Tibial artery (tissue), 4 donors: ENCODE measurements around the gene RSBN1.

Experiments
- DNase-seq, 2 donors: peaks; one replicate each; pipeline ENCODE4 v3.0.0-alpha.2; 2019
- H3K27ac ChIP-seq, 2 donors: fragments of 200-600 bp; sonication (generic) in 1 of 2; 1 replicate in 1 of 2; 2 replicates in 1 of 2; pipeline ENCODE4 v1.5.1; 2018 to 2019; ENCODE audit warnings: mild to moderate bottlenecking in 1 of 2
- H3K27me3 ChIP-seq, 2 donors: fragments of 200-600 bp; sonication (generic) in 1 of 2; one replicate each; pipeline versions ENCODE4 v1.5.1 to v1.6.0; 2016 to 2019
- H3K36me3 ChIP-seq, 3 donors: fragments of 200-600 bp; sonication (generic) in 2 of 3; one replicate each; pipeline ENCODE4 v1.5.1; 2016 to 2019; ENCODE audit warnings: mild to moderate bottlenecking in 2 of 3
- H3K4me1 ChIP-seq, 4 donors: fragments of 200-600 bp; sonication (generic) in 2 of 4; 1 replicate in 3 of 4; 2 replicates in 1 of 4; pipeline ENCODE4 v1.5.1; 2016 to 2019
- H3K4me3 ChIP-seq, 2 donors: fragments of 200-600 bp; sonication (generic) in 1 of 2; 1 replicate in 1 of 2; 2 replicates in 1 of 2; pipeline ENCODE4 v1.5.1; 2018 to 2019; ENCODE audit warnings: mild to moderate bottlenecking in 2 of 2
- H3K9me3 ChIP-seq, 3 donors: fragments of 200-600 bp; sonication (generic) in 1 of 3; one replicate each; pipeline ENCODE4 v1.5.1; 2016 to 2019
- intact Hi-C: fragments of 100-400 bp; cut with DNase I; formaldehyde crosslinking; loops from one replicate; pipeline ENCODE4 v1.15.0; 2023; ENCODE audit warnings: low total_unique reads
- TF ChIP-seq, protein P1 (sequence below), 2 experiments: fragments of 200-600 bp in 1 of 2; fragments of 450-650 bp in 1 of 2; IDR thresholded peaks; one replicate each; pipeline ENCODE4 v1.5.1; 2017 to 2019; ENCODE audit warnings: antibody characterized with exemption in 2 of 2, mild to moderate bottlenecking in 1 of 2, moderate library complexity in 1 of 2

RSBN1 gene

GRCh38 chr1:113786069-113786468, 26.2 kb downstream of the RSBN1 start:
- H3K4me3 ChIP-seq, result no peak overlapping the region
- H3K4me1 ChIP-seq, result peaks cover 0 to 60% (median 24%) of the 10 kb centered on the region in 4 donors
- intact Hi-C loops, result no loop called here
- H3K27me3 ChIP-seq, result no peaks in the 10 kb centered on the region
- H3K9me3 ChIP-seq, result no peaks in the 10 kb centered on the region
- DNase-seq, result no peak
- H3K36me3 ChIP-seq, result peaks cover 0 to 5% (median 0%) of the 10 kb centered on the region in 3 donors
- TF ChIP-seq, protein P1, sequence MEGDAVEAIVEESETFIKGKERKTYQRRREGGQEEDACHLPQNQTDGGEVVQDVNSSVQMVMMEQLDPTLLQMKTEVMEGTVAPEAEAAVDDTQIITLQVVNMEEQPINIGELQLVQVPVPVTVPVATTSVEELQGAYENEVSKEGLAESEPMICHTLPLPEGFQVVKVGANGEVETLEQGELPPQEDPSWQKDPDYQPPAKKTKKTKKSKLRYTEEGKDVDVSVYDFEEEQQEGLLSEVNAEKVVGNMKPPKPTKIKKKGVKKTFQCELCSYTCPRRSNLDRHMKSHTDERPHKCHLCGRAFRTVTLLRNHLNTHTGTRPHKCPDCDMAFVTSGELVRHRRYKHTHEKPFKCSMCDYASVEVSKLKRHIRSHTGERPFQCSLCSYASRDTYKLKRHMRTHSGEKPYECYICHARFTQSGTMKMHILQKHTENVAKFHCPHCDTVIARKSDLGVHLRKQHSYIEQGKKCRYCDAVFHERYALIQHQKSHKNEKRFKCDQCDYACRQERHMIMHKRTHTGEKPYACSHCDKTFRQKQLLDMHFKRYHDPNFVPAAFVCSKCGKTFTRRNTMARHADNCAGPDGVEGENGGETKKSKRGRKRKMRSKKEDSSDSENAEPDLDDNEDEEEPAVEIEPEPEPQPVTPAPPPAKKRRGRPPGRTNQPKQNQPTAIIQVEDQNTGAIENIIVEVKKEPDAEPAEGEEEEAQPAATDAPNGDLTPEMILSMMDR (IDR thresholded peaks at IDR 0.05), result no peak
- no peak overlapping the region for H3K27ac ChIP-seq

GRCh38 chr1:113784104-113784779, 28.0 kb downstream of the RSBN1 start:
- TF ChIP-seq, protein P1 (IDR thresholded peaks at IDR 0.05), result no peak

DNA sequence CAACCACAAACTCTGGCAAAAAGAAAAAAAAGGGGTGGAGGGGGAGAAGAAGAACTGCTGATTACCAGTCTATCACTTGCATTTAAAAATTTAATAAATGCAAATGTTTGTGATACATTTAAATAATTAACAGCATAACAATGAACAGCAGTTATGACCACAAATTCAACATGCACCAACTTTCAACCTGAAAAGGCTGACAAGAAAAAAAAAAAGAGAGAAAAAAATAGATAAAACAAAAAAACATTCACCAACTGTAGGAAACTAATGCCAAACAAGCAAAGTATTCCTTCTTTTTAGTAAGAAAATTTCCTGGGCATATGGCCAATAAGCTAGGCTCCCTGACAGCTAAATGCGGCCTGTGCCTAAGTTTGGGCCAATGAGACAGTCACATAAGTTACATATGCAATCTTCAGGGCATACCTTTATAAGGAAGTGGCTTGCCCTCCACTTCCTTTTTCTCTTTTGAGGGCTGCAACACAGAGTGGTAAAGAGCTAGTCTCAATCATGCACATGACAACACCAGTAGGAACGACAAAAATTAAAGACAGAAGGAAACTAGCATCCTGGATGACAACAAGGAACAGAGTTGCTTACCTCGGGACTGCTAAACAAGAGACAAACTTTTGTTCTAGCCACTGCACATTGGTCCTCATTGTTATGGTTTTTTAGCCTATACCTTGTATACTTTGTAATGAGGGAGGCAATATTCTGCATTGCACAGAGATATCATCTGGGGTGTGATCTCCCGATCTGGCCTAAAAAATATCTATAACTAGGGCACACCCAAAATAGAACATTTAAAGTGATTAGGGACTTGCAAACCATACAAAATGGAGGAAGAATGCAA, 28.8 kb downstream of the RSBN1 start:
- intact Hi-C loops, result no loop called here
- H3K4me1 ChIP-seq, result peaks cover 0 to 61% (median 33%) of the 10 kb centered on the region in 4 donors
- H3K27me3 ChIP-seq, result no peaks in the 10 kb centered on the region
- H3K9me3 ChIP-seq, result no peaks in the 10 kb centered on the region
- peak overlapping the region in 1 of 2 donors; percentile 9 for H3K27ac ChIP-seq
- H3K36me3 ChIP-seq, result no peaks in the 10 kb centered on the region
- H3K4me3 ChIP-seq, result no peak overlapping the region
- TF ChIP-seq, protein P1 (IDR thresholded peaks at IDR 0.05), result no peak
- DNase-seq, result no peak

More at GRCh38 chr1:113784104-113784779, 28.0 kb downstream of the RSBN1 start:
- H3K9me3 ChIP-seq, result no peaks in the 10 kb centered on the region
- peaks cover 0 to 68% (median 33%) of the 10 kb centered on the region in 4 donors for H3K4me1 ChIP-seq
- H3K27me3 ChIP-seq, result no peaks in the 10 kb centered on the region
- no peak for DNase-seq
- peak overlapping the region in 1 of 2 donors; percentile 9 for H3K27ac ChIP-seq
- intact Hi-C loops, result no loop called here
- H3K36me3 ChIP-seq, result peaks cover 0 to 2% (median 0%) of the 10 kb centered on the region in 3 donors
- H3K4me3 ChIP-seq, result no peak overlapping the region

GRCh38 chr1:113782406-113782805, 29.9 kb downstream of the RSBN1 start:
- H3K4me1 ChIP-seq, result peaks cover 0 to 55% (median 33%) of the 10 kb centered on the region in 4 donors
- no peak overlapping the region for H3K27ac ChIP-seq
- no peaks in the 10 kb centered on the region for H3K27me3 ChIP-seq
- intact Hi-C loops, result no loop called here
- no peaks in the 10 kb centered on the region for H3K9me3 ChIP-seq
- TF ChIP-seq, protein P1 (IDR thresholded peaks at IDR 0.05), result no peak
- peaks cover 0 to under 1% (median 0%) of the 10 kb centered on the region in 3 donors for H3K36me3 ChIP-seq
- no peak overlapping the region for H3K4me3 ChIP-seq
- no peak for DNase-seq

DNA sequence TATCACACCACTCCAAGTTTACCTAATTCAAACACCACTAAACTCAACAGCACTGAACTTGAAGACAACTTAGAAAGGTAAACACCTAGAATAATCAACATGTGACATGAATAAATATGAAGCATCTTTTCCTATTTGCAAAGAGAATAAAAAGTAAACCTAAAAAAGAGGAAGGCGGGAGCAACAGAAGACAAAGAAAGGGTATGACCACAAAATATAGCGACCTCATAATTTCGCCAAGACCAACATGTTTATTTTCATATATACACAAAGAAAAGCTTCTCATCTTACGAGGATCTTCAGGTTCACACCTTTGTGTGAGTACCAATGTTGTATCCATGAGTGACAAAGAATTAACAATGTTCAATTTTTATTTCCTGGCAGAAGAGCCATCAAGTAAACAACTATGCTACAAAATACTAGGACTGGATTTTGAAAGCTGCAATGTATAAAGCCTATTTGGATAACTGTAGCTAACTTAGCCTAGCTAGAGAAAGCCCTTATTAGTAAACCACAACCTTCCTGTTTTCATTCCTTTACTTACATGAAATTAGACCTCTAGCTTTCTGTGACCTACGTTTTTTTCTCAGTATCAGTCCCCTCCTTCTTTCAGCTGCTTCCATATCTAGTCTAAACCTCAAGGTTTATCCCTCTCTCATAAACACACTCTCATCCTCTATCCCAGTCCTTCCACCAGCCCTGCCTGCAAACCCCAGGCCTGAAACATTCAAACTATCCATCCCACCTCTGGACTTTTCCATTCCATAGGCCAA, 31.7 kb downstream of the RSBN1 start:
- no peak for DNase-seq
- Histone ChIP-seq H3K4me3 (no peak overlapping the region), H3K4me1 (peaks cover 0 to 52% (median 32%) of the 10 kb centered on the region in 4 donors), H3K36me3 (peaks cover 0 to 17% (median 9%) of the 10 kb centered on the region in 3 donors), H3K27ac (no peak overlapping the region), H3K9me3 (no peaks in the 10 kb centered on the region), H3K27me3 (no peaks in the 10 kb centered on the region)
- TF ChIP-seq, protein P1 (IDR thresholded peaks at IDR 0.05), result no peak
- intact Hi-C loops, result no loop called here
